Omental fat pad (tissue), 4 donors: Measurements from ENCODE around the gene TTC7B. TPM values are rescaled to one million over a fixed set of nuclear protein-coding genes. Genes with fewer than 3 reads are reported as not detected.

Experiments used
- ATAC-seq: fragments of 150-250 bp; one replicate; pipeline ENCODE4 v1.9.1; 2016; ENCODE audit warnings: mild to moderate bottlenecking, moderate library complexity; ENCODE audit not compliant: low FRiP score
- DNase-seq: peaks from one replicate; pipeline ENCODE4 v3.0.0-alpha.2; 2019; ENCODE audit warnings: low spot score
- total RNA-seq, 4 donors: library from RNA; depleted of rRNA; stranded (reverse); fragments of >200 nt; gene quantifications; one replicate each; pipeline ENCODE4 v1.1.0, GENCODE V29; 2016
- TF ChIP-seq, protein P1 (sequence below), 3 donors: fragments of 450-650 bp; IDR thresholded peaks; one replicate each; pipeline ENCODE4 v1.5.1; 2016 to 2017; ENCODE audit warnings: antibody characterized with exemption in 3 of 3, mild to moderate bottlenecking in 3 of 3, moderate library complexity in 2 of 3

TTC7B gene
- total RNA-seq, 4 donors from 2014 or later: 31.9 to 56.3 (median 38.4) TPM

DNA sequence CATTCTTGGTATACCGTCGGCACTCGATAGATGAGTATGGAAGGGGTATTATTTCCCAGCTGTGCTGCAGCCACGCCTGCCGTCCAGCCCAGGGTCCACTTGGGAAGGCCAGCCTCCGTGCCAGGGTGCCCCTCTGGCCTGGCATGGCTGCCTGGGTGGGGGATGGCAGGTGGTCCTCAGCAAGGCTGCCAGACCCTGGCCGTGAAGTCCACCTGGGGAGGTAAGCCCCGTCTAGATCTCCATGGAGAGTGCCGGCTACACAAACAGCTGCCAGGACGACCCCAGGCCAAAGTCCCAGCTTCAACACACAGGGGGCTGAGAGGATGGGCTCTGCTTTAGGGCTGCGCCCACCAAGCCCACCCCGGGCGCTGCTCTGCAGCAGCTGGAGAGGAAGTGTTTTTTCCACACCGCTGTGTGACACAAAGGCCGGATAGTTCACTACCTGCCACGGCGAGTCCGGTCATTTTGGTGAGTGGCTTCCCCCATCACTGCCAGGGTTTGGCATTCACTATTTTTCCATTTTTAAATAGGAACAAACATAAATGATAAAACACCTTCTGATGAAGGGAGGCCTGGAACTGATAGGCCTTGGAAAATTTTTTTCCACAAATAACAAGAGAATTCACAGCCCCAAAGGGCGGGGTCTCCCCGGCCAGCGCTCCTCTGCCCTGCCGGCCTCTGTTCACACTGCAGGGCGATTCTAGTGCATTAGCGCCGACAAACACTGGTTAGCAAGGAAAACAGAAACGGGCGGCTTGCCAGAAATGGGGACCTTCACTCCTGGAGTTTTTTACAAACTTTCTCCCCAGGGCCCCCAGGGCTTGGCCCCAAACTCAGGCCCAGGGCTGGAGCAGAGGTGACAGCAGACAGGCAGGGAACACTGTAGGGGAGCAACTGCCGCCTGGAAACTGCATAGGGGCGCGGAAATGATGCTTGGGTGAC lies 257.9 kb downstream of the TTC7B start:
- TF ChIP-seq, protein P1, sequence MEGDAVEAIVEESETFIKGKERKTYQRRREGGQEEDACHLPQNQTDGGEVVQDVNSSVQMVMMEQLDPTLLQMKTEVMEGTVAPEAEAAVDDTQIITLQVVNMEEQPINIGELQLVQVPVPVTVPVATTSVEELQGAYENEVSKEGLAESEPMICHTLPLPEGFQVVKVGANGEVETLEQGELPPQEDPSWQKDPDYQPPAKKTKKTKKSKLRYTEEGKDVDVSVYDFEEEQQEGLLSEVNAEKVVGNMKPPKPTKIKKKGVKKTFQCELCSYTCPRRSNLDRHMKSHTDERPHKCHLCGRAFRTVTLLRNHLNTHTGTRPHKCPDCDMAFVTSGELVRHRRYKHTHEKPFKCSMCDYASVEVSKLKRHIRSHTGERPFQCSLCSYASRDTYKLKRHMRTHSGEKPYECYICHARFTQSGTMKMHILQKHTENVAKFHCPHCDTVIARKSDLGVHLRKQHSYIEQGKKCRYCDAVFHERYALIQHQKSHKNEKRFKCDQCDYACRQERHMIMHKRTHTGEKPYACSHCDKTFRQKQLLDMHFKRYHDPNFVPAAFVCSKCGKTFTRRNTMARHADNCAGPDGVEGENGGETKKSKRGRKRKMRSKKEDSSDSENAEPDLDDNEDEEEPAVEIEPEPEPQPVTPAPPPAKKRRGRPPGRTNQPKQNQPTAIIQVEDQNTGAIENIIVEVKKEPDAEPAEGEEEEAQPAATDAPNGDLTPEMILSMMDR (IDR thresholded peaks at IDR 0.05): no peak
- DNase-seq: no peak

GRCh38 chr14:90557516-90557915 lies 258.7 kb downstream of the TTC7B start:
- DNase-seq (no peak), ATAC-seq (no peak)
- TF ChIP-seq, protein P1 (IDR thresholded peaks at IDR 0.05): no peak

More for the DNA sequence above, 257.9 kb downstream of the TTC7B start:
- ATAC-seq: no peak

- no peak for ATAC-seq
- TF ChIP-seq, protein P1 (IDR thresholded peaks at IDR 0.05): no peak
- DNase-seq: no peak
Measured at GRCh38 chr14:90556666-90557450, 259.4 kb downstream of the TTC7B start.

- no peak for ATAC-seq
- TF ChIP-seq, protein P1 (IDR thresholded peaks at IDR 0.05): no peak
- DNase-seq: no peak
Measured at GRCh38 chr14:90556012-90556477, 260.2 kb downstream of the TTC7B start.

- DNase-seq: no peak
- ATAC-seq: no peak
- TF ChIP-seq, protein P1 (IDR thresholded peaks at IDR 0.05): no peak
Measured at GRCh38 chr14:90555126-90556011, 260.9 kb downstream of the TTC7B start.

GRCh38 chr14:90554341-90554740 lies 261.9 kb downstream of the TTC7B start:
- DNase-seq (no peak), ATAC-seq (no peak)
- TF ChIP-seq, protein P1 (IDR thresholded peaks at IDR 0.05): no peak
